Measurements from ENCODE around the gene UBE4B. TPM values are rescaled to one million over a fixed set of nuclear protein-coding genes. Genes with fewer than 3 reads are reported as not detected.

Gene UBE4B
- total RNA-seq, 1 experiment from 2014 or later, result 80.8 TPM

- TF ChIP-seq ZNF532 (CRISPR knock-in tag; IDR thresholded peaks at IDR 0.05; ENCODE audit: borderline replicate concordance), result no peak
- TF ChIP-seq NR1H2 (CRISPR knock-in tag; IDR thresholded peaks at IDR 0.05), result no peak
- TF ChIP-seq SMAD3 (CRISPR knock-in tag; IDR thresholded peaks at IDR 0.05; ENCODE audit: borderline replicate concordance), result no peak
- TF ChIP-seq TP53 (CRISPR knock-in tag; IDR thresholded peaks at IDR 0.05), result no peak
- no peak for TF ChIP-seq MAX (CRISPR knock-in tag; IDR thresholded peaks at IDR 0.05)
- no peak for TF ChIP-seq GRHL2 (CRISPR knock-in tag; IDR thresholded peaks at IDR 0.05; ENCODE audit: insufficient replicate concordance, severe bottlenecking)
- no peak for TF ChIP-seq ZNF121 (CRISPR knock-in tag; IDR thresholded peaks at IDR 0.05)
These were observed 175.1 kb downstream of the UBE4B start (continued) for GRCh38 chr1:10207810-10208209.

GRCh38 chr1:10208537-10208936 is 175.8 kb downstream of the UBE4B start:
- POLR2A ChIA-PET, result no interaction called here
- TF ChIP-seq ZNF263 (CRISPR knock-in tag; IDR thresholded peaks at IDR 0.05; ENCODE audit: low read depth), result no peak
- TF ChIP-seq CREB1 (CRISPR knock-in tag; IDR thresholded peaks at IDR 0.05), result no peak
- TF ChIP-seq MYBL2 (CRISPR knock-in tag; IDR thresholded peaks at IDR 0.05), result no peak
- TF ChIP-seq GRHL2 (CRISPR knock-in tag; IDR thresholded peaks at IDR 0.05; ENCODE audit: insufficient replicate concordance, severe bottlenecking), result no peak
- no peak for TF ChIP-seq ESRRA (CRISPR knock-in tag; IDR thresholded peaks at IDR 0.05; ENCODE audit: borderline replicate concordance)
- CTCF ChIA-PET, result interaction anchor here (2.0 to 2.1 kb wide), 2 partner anchors 16 to 130 kb away, joined by 17 to 29 read pairs; no protein-coding TSS in a partner anchor
- Mint-ChIP-seq H3K27me3 (ENCODE audit: low read depth) (peaks cover 4% of the 10 kb centered on the region; the same call in 1 of the 2 replicates), H3K4me3 (peak overlapping the region; percentile 92; the same call in 1 of the 2 replicates), H3K9me3 (no peaks in the 10 kb centered on the region), H3K4me1 (peaks cover 23% of the 10 kb centered on the region), H3K27ac (no peak overlapping the region), H3K36me3 (no peaks in the 10 kb centered on the region)
- ATAC-seq (no peak), DNase-seq (ENCODE audit: low spot score) (no peak)

- no peaks in the 10 kb centered on the region for H3K36me3 Mint-ChIP-seq
- no peak for DNase-seq (ENCODE audit: low spot score)
- peak overlapping the region; percentile 94 for H3K27ac Mint-ChIP-seq
- peak overlapping the region; percentile 92 for H3K4me3 Mint-ChIP-seq
- peaks cover 4% of the 10 kb centered on the region; the same call in 1 of the 2 replicates for H3K27me3 Mint-ChIP-seq (ENCODE audit: low read depth)
- ChIA-PET CTCF (interaction anchor here (0.6 to 2.1 kb wide), 43 partner anchors 8 to 584 kb away, joined by 3 to 29 read pairs (median 5); partner anchors contain the start of genes CENPS, LZIC, NMNAT1 and UBE4B), POLR2A (interaction anchor here (1.1 to 1.3 kb wide), 4 partner anchors 8 to 299 kb away, joined by 3 to 5 read pairs (median 4); no protein-coding TSS in a partner anchor)
- no peak for TF ChIP-seq E2F4 (CRISPR knock-in tag; IDR thresholded peaks at IDR 0.05; ENCODE audit: borderline replicate concordance, low read depth)
- ATAC-seq, result peak; percentile 4
- peaks cover 27% of the 10 kb centered on the region for H3K4me1 Mint-ChIP-seq
- no peaks in the 10 kb centered on the region for H3K9me3 Mint-ChIP-seq
These were observed 176.8 kb downstream of the UBE4B start for GRCh38 chr1:10209590-10209904.

- peaks cover 27% of the 10 kb centered on the region for H3K4me1 Mint-ChIP-seq
- no peaks in the 10 kb centered on the region for H3K9me3 Mint-ChIP-seq
- peaks cover 4% of the 10 kb centered on the region; the same call in 1 of the 2 replicates for H3K27me3 Mint-ChIP-seq (ENCODE audit: low read depth)
- peak within 1 kb of the TSS; percentile 92 for H3K4me3 Mint-ChIP-seq
- ATAC-seq (peak; percentile 95), DNase-seq (ENCODE audit: low spot score) (peak; percentile 99)
- H3K27ac Mint-ChIP-seq, result peak within 1 kb of the TSS; percentile 94
- ChIA-PET POLR2A (interaction anchor here (0.5 to 1.3 kb wide), 6 partner anchors 9 to 299 kb away, joined by 3 to 6 read pairs (median 4); no protein-coding TSS in a partner anchor), CTCF (interaction anchor here (0.6 to 2.1 kb wide), 56 partner anchors 8 to 584 kb away, joined by 3 to 29 read pairs (median 4); partner anchors contain the start of genes CENPS, LZIC, NMNAT1 and PGD)
- H3K36me3 Mint-ChIP-seq, result no peaks in the 10 kb centered on the region
- TF ChIP-seq E2F4 (CRISPR knock-in tag; IDR thresholded peaks at IDR 0.05; ENCODE audit: borderline replicate concordance, low read depth) (no peak), ZNF423 (CRISPR knock-in tag; IDR thresholded peaks at IDR 0.05) (no peak), JUN (CRISPR knock-in tag; IDR thresholded peaks at IDR 0.05) (no peak), ZNF512 (CRISPR knock-in tag; IDR thresholded peaks at IDR 0.05; ENCODE audit: borderline replicate concordance) (no peak), IRF1 (CRISPR knock-in tag; IDR thresholded peaks at IDR 0.05) (0 out of 2 replicates have a peak, but pooled peaks have one; percentile 68), TCF7 (CRISPR knock-in tag; IDR thresholded peaks at IDR 0.05; ENCODE audit: low read depth) (peak; percentile 59; the same call in 1 of the 2 replicates), HMGA2 (CRISPR knock-in tag; IDR thresholded peaks at IDR 0.05) (0 out of 2 replicates have a peak, but pooled peaks have one; percentile 9)
These were observed 177.4 kb downstream of the UBE4B start, which contains the start of gene KIF1B for GRCh38 chr1:10209905-10210810. Gene KIF1B, plus strand, starts transcription at chr1:10210570. Its CDS starts 21,759 bp downstream, at chr1:10232329.

Data from WTC11 (cell line).